ENCODE results near the gene GCN1.

DNA sequence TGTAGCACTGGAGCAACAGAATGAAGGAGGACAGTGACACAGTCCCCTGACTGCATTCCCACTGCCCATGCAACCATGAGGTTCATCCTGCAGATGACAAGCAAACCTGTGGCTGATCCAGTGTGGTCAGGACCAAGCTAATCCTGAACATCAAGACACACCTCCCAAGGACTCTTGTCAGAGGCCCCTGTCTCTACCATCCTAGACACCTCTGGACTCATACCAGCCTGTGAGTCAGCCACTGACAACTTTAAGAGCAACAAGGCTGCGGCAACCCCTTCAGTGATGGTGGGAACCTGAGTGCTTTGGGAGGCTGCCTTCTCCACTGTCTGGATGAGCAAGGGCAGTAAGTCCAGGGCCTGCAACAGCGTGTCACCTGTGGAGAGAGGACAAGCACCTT, 24.6 kb downstream of the GCN1 start:
- TF ChIP-seq POLR2A (IDR thresholded peaks at IDR 0.05): no peak
- TF ChIP-seq, protein P1, sequence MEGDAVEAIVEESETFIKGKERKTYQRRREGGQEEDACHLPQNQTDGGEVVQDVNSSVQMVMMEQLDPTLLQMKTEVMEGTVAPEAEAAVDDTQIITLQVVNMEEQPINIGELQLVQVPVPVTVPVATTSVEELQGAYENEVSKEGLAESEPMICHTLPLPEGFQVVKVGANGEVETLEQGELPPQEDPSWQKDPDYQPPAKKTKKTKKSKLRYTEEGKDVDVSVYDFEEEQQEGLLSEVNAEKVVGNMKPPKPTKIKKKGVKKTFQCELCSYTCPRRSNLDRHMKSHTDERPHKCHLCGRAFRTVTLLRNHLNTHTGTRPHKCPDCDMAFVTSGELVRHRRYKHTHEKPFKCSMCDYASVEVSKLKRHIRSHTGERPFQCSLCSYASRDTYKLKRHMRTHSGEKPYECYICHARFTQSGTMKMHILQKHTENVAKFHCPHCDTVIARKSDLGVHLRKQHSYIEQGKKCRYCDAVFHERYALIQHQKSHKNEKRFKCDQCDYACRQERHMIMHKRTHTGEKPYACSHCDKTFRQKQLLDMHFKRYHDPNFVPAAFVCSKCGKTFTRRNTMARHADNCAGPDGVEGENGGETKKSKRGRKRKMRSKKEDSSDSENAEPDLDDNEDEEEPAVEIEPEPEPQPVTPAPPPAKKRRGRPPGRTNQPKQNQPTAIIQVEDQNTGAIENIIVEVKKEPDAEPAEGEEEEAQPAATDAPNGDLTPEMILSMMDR (IDR thresholded peaks at IDR 0.05): no peak
